Renal cortex interstitium (tissue), 11 donors: ENCODE measurements around the gene RASA3. TPM values are rescaled to one million over a fixed set of nuclear protein-coding genes. Genes with fewer than 3 reads are reported as not detected.
"Not testable (repeated sequence)": the region's sequence is repeated elsewhere in the genome, so short reads cannot be mapped to it uniquely, and the experiment has no call there.

Experiments
- DNase-seq, 11 donors: peaks; one replicate each; pipeline ENCODE4 v3.0.0-alpha.2; 2013; ENCODE audit warnings: low read depth in 9 of 11, low spot score in 4 of 11; ENCODE audit errors: extremely low read depth in 1 of 11
- polyA plus RNA-seq, 3 donors: library from polyadenylated mRNA; unstranded; fragments of 120-200 nt; gene quantifications; one replicate each; pipeline ENCODE4 v1.2.1, GENCODE V29; 2013; ENCODE audit not compliant: insufficient read length in 3 of 3

The RASA3 gene
- polyA plus RNA-seq, 3 donors: 11.0 to 14.2 (median 12.5) TPM

- no peak for DNase-seq
Observed at GRCh38 chr13:113992276-113993005, 140.0 kb downstream of the RASA3 start.

GRCh38 chr13:113991676-113992179 is 140.7 kb downstream of the RASA3 start:
- no peak for DNase-seq

GRCh38 chr13:113991191-113991669 is 141.2 kb downstream of the RASA3 start:
- no peak for DNase-seq

GRCh38 chr13:113990321-113990837 is 142.0 kb downstream of the RASA3 start:
- DNase-seq: no peak

GRCh38 chr13:113989585-113990300 is 142.7 kb downstream of the RASA3 start:
- no peak for DNase-seq

GRCh38 chr13:113988859-113989258 is 143.6 kb downstream of the RASA3 start:
- not testable (repeated sequence) for DNase-seq

GRCh38 chr13:113982296-113982661 is 150.1 kb downstream of the RASA3 start:
- no peak for DNase-seq

GRCh38 chr13:113981611-113982295 is 150.7 kb downstream of the RASA3 start:
- no peak for DNase-seq

- no peak for DNase-seq
Observed at GRCh38 chr13:113981194-113981605, 151.2 kb downstream of the RASA3 start.

- DNase-seq: no peak
Observed at GRCh38 chr13:113980489-113981064, 151.8 kb downstream of the RASA3 start.

GRCh38 chr13:113979791-113980471 is 152.5 kb downstream of the RASA3 start:
- no peak for DNase-seq

GRCh38 chr13:113978741-113979481 is 153.5 kb downstream of the RASA3 start:
- DNase-seq: no peak

- no peak for DNase-seq
Observed at GRCh38 chr13:113977976-113978375, 154.4 kb downstream of the RASA3 start.

- DNase-seq: no peak
Observed at GRCh38 chr13:113976711-113977684, 155.4 kb downstream of the RASA3 start.

- DNase-seq: no peak
Observed at GRCh38 chr13:113975416-113975815, 157.0 kb downstream of the RASA3 start.

- no peak for DNase-seq
Observed at GRCh38 chr13:113974304-113975281, 157.8 kb downstream of the RASA3 start.
